Effector CD4-positive, alpha-beta T cell (primary cell): Measurements from ENCODE around the gene ANKRD55.
"Not testable (repeated sequence)": the region's sequence is repeated elsewhere in the genome, so short reads cannot be mapped to it uniquely, and the experiment has no call there.

Experiments
- DNase-seq: peaks from one replicate; pipeline ENCODE4 v3.0.0-alpha.2; 2020

The ANKRD55 gene

GRCh38 chr5:56206126-56206910 lies 26.8 kb downstream of the ANKRD55 start:
- DNase-seq: no peak

GRCh38 chr5:56203936-56204335 lies 29.2 kb downstream of the ANKRD55 start:
- not testable (repeated sequence) for DNase-seq

- DNase-seq: no peak
Observed at GRCh38 chr5:56202483-56202882, 30.6 kb downstream of the ANKRD55 start.

DNA sequence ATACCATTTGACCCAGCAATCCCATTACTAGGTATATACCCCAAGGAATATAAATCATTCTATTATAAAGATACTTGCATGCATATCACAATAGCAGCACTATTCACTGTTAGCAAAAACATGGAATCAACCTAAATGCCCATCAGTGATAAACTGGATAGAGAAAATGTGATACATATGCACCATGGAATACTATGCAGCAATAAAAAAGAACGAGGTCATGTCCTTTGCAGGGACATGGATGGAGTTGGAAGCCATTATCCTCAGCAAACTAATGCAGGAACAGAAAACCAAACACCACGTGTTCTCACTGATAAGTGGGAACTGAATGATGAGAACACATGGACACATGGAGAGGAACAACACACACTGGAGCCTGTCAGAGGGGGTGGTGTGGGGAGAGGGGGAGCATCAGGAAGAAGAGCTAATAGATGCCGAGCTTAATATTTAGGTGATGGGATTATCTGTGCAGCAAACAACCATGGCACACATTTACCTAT lies 31.3 kb downstream of the ANKRD55 start:
- not testable (repeated sequence) for DNase-seq

DNA sequence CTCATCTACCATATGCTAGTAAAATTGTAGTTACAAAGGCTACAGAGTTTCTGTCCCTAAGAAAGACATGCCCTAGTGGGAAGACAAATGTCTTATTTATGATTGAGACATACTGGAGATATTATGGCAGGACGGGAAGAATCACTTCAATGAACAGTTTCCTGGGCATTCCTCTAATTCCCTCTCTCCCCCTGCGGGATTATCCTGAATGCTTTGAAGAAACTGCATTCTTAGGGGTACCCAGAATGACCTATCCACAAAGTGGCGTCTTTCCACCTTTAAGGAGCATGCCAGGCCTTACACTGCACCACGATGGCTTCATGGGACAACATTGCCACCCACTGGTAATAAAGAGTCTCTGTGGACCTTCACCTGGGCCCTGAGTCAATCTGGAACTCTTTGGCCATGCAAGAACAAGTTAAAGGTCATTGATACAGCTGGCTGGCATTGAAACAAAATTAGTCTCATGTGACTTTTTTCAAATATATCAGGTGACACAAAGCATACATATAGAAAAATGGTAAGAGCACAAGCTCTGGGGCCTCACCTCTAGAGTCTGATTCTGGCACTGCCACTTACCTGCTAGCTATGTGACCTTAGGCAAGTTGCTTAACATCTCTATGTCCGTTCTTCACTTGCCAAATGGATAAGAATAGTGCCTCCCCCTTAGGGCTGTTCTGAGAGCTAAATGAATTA lies 32.0 kb downstream of the ANKRD55 start:
- peak; percentile 43 for DNase-seq

DNA sequence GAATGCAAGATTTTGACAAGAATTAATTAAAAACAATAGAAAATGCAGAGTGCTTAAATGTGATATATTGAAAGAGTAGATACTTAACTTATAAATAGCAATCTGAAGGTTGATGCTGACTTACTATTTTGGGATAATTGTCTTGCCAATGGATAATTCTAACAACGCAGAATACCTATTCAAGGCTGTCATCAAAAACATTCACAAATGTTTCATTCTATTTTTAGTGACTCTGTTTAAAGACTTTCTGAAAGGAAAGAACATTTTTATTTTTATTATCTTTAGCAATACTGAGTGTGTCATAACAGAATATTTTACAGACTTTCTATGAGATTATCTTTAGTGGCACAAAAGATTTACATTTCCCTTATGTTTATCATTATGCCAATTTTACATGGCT lies 38.1 kb downstream of the ANKRD55 start:
- DNase-seq: no peak

DNA sequence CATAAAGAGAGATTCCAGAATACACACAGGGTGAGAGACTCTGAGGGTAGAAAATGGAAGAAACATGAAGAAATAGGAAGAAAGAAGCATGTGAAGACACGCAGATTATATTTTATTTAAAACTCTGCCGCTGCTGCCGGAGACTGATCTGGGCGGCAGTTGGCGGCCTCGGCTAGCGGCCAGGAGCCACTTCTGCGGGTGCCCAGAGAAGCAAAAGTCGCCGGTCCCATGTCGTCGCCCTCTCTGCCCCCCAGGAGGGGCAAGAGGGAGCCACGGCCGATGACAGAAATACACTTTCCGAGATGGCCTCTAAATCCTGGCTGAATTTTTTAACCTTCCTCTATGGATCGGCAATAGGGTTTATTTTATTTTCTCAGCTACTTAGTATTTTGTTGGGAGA lies 40.9 kb downstream of the ANKRD55 start:
- DNase-seq: no peak

GRCh38 chr5:56191656-56192055 lies 41.5 kb downstream of the ANKRD55 start:
- DNase-seq: no peak

GRCh38 chr5:56190497-56190896 lies 42.6 kb downstream of the ANKRD55 start:
- DNase-seq: peak; percentile 24

DNA sequence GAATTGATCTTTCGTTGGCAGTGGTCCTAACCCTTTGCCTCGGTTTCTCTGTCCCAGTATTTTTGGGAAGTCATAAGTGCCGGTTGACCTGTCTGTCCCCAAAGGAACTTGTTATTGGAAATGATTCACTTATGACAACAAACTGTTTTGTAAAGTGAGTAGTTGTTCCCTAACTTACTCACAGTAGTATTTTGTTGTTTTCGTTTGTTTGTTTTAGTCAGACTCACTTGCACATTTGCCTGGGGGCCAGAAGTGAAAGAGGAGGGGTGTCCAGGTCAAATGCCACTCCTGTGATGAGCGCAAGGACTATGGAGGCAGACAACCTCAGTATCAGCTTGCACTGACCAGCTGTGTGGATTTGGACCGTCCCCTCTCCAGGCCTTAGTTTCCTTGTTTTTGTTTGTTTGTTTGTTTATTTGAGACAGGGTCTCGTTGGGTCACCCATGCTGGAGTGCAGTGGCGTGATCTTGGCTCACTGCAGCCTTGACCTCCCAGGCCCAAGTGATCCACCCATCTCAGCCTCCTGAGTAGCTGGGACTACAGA lies 47.3 kb downstream of the ANKRD55 start:
- no peak for DNase-seq

- no peak for DNase-seq
Observed at GRCh38 chr5:56183506-56183905, 49.6 kb downstream of the ANKRD55 start.

GRCh38 chr5:56179442-56179841 lies 53.7 kb downstream of the ANKRD55 start:
- no peak for DNase-seq

- DNase-seq: no peak
Observed at GRCh38 chr5:56178823-56179222, 54.3 kb downstream of the ANKRD55 start.

- DNase-seq: no peak
Observed at GRCh38 chr5:56176871-56177533, 56.1 kb downstream of the ANKRD55 start.

- DNase-seq: no peak
Observed at GRCh38 chr5:56176155-56176798, 56.9 kb downstream of the ANKRD55 start.

- DNase-seq: no peak
Observed at GRCh38 chr5:56175488-56175887, 57.6 kb downstream of the ANKRD55 start.

DNA sequence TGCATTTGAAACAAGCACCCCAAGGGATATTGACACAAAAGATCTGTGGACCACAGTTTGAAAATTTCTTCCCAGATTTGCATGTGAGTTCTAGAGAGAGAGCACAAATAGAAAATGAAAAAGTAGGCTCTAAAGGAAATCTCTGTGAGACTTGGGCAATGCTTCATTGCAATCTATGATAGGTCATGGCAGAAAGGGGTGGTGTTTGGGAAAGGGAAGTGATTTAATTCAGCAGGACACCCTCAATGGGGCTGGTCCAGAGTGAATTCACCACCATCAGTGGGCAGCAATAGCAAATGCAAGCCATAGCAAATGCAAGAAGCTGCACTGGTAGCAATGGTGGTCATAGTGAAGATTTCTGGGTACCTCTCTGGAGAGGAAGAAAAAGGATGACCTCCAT lies 58.1 kb downstream of the ANKRD55 start:
- DNase-seq: no peak

GRCh38 chr5:56172241-56172640 lies 60.9 kb downstream of the ANKRD55 start:
- no peak for DNase-seq

- DNase-seq: no peak
Observed at GRCh38 chr5:56170557-56170956, 62.6 kb downstream of the ANKRD55 start.

DNA sequence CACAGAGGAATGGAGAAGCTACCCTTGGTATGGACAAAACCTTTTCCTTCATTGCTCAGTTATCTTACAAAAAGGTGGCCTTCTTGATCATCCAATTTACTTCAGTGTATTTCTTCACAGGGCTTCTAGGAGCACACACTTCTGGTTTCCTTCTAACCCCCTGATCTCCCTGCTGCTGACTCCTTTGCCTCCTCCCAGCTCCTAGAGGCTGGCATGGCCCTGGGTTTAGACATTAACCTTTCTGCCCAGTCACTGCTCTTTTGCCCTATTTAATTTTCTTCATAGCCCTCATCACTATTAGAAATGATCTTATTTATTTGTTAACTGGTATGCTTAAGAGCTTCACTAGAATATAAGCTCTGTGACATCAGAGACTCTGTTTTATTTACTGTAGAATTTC lies 63.2 kb downstream of the ANKRD55 start:
- DNase-seq: no peak

- DNase-seq: no peak
Observed at GRCh38 chr5:56169281-56169680, 63.8 kb downstream of the ANKRD55 start.

GRCh38 chr5:56168066-56168478 lies 65.1 kb downstream of the ANKRD55 start:
- DNase-seq: no peak

DNA sequence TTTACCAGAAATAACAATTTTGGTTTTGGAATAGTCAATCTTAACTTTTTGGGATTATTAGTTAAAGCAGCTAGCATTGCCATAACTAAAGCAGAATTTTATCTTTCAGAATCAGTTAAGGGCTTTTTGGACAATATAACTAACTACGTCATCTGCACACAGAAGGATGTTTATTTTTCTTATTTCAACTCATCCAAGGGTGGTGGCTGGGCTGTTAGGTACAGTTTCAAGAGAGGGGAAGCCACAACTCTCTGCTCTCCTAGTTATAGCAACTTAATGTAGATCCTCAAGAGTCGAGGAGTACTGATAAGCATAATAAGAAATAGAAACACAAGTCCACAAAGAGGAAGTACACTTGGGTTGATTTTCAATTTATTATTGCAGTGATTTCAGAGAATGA lies 65.6 kb downstream of the ANKRD55 start:
- DNase-seq: no peak
